HG02973 (cell line): Measurements from ENCODE around the gene NAA60.
"Not testable (repeated sequence)": the region's sequence is repeated elsewhere in the genome, so short reads cannot be mapped to it uniquely, and the experiment has no call there.

Experiments
- ATAC-seq: cut with Tn5 transposase; IDR thresholded peaks from one replicate; pipeline ENCODE4 v1.9.1; 2021; ENCODE audit warnings: moderate library complexity; ENCODE audit not compliant: unreplicated experiment

NAA60 gene

GRCh38 chr16:3461151-3461550 lies 17.7 kb downstream of the NAA60 start:
- ATAC-seq, result no peak

- ATAC-seq, result no peak
Measured at GRCh38 chr16:3465301-3465700, 21.8 kb downstream of the NAA60 start.

- no peak for ATAC-seq
Measured at GRCh38 chr16:3465911-3466584, 22.6 kb downstream of the NAA60 start.

GRCh38 chr16:3467182-3467581 lies 23.7 kb downstream of the NAA60 start:
- ATAC-seq, result no peak

- ATAC-seq, result no peak
Measured at GRCh38 chr16:3467921-3468320, 24.4 kb downstream of the NAA60 start.

GRCh38 chr16:3468501-3468900 lies 25.0 kb downstream of the NAA60 start:
- ATAC-seq, result no peak

GRCh38 chr16:3469736-3470135 lies 26.3 kb downstream of the NAA60 start:
- ATAC-seq, result no peak

GRCh38 chr16:3470723-3471122 lies 27.2 kb downstream of the NAA60 start:
- no peak for ATAC-seq

- ATAC-seq, result no peak
Measured at GRCh38 chr16:3471518-3472176, 28.2 kb downstream of the NAA60 start.

- no peak for ATAC-seq
Measured at GRCh38 chr16:3472878-3473595, 29.6 kb downstream of the NAA60 start.

- ATAC-seq, result not testable (repeated sequence)
Measured at GRCh38 chr16:3473596-3473943, 30.1 kb downstream of the NAA60 start.

- no peak for ATAC-seq
Measured at GRCh38 chr16:3474136-3474779, 30.8 kb downstream of the NAA60 start.

- not testable (repeated sequence) for ATAC-seq
Measured at GRCh38 chr16:3474870-3475269, 31.4 kb downstream of the NAA60 start.

- no peak for ATAC-seq
Measured at GRCh38 chr16:3475604-3476375, 32.3 kb downstream of the NAA60 start.

- ATAC-seq, result no peak
Measured at GRCh38 chr16:3476409-3476808, 32.9 kb downstream of the NAA60 start.

- ATAC-seq, result no peak
Measured at GRCh38 chr16:3478242-3478925, 34.9 kb downstream of the NAA60 start.

- ATAC-seq, result no peak
Measured at GRCh38 chr16:3479654-3480216, 36.3 kb downstream of the NAA60 start.

GRCh38 chr16:3480901-3481695 lies 37.6 kb downstream of the NAA60 start:
- ATAC-seq, result no peak
